ENCODE measurements around the gene AHCYL2.

DNA sequence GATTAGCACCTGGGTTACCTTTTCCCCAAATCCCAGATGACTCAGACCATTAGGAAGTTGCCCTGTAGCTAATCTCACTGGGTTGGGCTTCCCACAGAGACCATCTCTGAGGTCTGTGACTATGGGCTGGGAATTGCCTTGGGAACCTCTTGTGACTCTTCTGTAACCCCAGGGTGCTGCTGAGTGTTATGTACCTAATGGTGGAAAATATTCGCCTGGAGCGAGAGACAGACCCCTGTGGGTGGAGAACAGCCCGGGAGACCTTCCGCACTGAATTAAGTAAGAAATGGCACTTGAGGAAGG lies 229.4 kb downstream of the AHCYL2 start:
- TF ChIP-seq, protein P1, sequence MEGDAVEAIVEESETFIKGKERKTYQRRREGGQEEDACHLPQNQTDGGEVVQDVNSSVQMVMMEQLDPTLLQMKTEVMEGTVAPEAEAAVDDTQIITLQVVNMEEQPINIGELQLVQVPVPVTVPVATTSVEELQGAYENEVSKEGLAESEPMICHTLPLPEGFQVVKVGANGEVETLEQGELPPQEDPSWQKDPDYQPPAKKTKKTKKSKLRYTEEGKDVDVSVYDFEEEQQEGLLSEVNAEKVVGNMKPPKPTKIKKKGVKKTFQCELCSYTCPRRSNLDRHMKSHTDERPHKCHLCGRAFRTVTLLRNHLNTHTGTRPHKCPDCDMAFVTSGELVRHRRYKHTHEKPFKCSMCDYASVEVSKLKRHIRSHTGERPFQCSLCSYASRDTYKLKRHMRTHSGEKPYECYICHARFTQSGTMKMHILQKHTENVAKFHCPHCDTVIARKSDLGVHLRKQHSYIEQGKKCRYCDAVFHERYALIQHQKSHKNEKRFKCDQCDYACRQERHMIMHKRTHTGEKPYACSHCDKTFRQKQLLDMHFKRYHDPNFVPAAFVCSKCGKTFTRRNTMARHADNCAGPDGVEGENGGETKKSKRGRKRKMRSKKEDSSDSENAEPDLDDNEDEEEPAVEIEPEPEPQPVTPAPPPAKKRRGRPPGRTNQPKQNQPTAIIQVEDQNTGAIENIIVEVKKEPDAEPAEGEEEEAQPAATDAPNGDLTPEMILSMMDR (conservative IDR thresholded peaks at IDR 0.05; ENCODE audit: low read length), result no peak
- no peak for TF ChIP-seq EZH2phosphoT487 (IDR thresholded peaks at IDR 0.05; ENCODE audit: borderline replicate concordance, low read depth, low read length)

All from OCI-LY7 (cell line).